NB4 (cell line): ENCODE measurements around the gene RBM47.

Source experiments
- DNase-seq: peaks from one replicate; pipeline ENCODE4 v3.0.0; 2010; ENCODE audit warnings: low read depth
- H3K4me3 ChIP-seq: one replicate; pipeline ENCODE4 v1.5.1; 2011; ENCODE audit warnings: mild to moderate bottlenecking, low read depth, low read length, moderate library complexity
- CTCF ChIP-seq: IDR thresholded peaks from one replicate; pipeline ENCODE4 v1.5.1; 2012; ENCODE audit warnings: low read depth, low read length
- MAX ChIP-seq: IDR thresholded peaks from 2 replicates; pipeline ENCODE4 v1.6.1; 2011; ENCODE audit warnings: low read depth, low read length
- MYC ChIP-seq: IDR thresholded peaks from 2 replicates; pipeline ENCODE4 v1.6.1; 2011; ENCODE audit warnings: low read depth, low read length
- POLR2A ChIP-seq: IDR thresholded peaks from 2 replicates; pipeline ENCODE4 v1.6.1; 2011; ENCODE audit warnings: mild to moderate bottlenecking; ENCODE audit not compliant: insufficient read length; ENCODE audit errors: extremely low read depth

The RBM47 gene

GRCh38 chr4:40612831-40613230 is 16.8 kb downstream of the RBM47 start:
- H3K4me3 ChIP-seq, result no peak overlapping the region
- TF ChIP-seq POLR2A (no peak), MYC (no peak), CTCF (no peak), MAX (no peak)
- DNase-seq, result no peak

- no peak for TF ChIP-seq CTCF
- TF ChIP-seq POLR2A, result no peak
- TF ChIP-seq MYC, result no peak
- no peak for TF ChIP-seq MAX
- H3K4me3 ChIP-seq, result no peak overlapping the region
- no peak for DNase-seq
Observed at GRCh38 chr4:40612283-40612682, 17.4 kb downstream of the RBM47 start.

- TF ChIP-seq CTCF, result no peak
- no peak for DNase-seq
- H3K4me3 ChIP-seq, result no peak overlapping the region
Observed at GRCh38 chr4:40608628-40609027, 21.0 kb downstream of the RBM47 start.

- no peak for DNase-seq
Observed at GRCh38 chr4:40607221-40607620, 22.4 kb downstream of the RBM47 start.

GRCh38 chr4:40606239-40606767 is 23.4 kb downstream of the RBM47 start:
- TF ChIP-seq MAX (no peak), MYC (no peak), POLR2A (no peak), CTCF (no peak)
- no peak overlapping the region for H3K4me3 ChIP-seq
- no peak for DNase-seq

More at GRCh38 chr4:40607221-40607620, 22.4 kb downstream of the RBM47 start:
- TF ChIP-seq MAX (no peak), POLR2A (no peak)
- H3K4me3 ChIP-seq, result no peak overlapping the region

GRCh38 chr4:40603281-40603680 is 26.4 kb downstream of the RBM47 start:
- TF ChIP-seq POLR2A (no peak), CTCF (no peak), MYC (no peak), MAX (no peak)
- H3K4me3 ChIP-seq, result no peak overlapping the region
- no peak for DNase-seq
